ENCODE measurements around the gene MROH2A.
"Not testable (repeated sequence)": the region's sequence is repeated elsewhere in the genome, so short reads cannot be mapped to it uniquely, and the experiment has no call there.

The MROH2A gene, protein sequence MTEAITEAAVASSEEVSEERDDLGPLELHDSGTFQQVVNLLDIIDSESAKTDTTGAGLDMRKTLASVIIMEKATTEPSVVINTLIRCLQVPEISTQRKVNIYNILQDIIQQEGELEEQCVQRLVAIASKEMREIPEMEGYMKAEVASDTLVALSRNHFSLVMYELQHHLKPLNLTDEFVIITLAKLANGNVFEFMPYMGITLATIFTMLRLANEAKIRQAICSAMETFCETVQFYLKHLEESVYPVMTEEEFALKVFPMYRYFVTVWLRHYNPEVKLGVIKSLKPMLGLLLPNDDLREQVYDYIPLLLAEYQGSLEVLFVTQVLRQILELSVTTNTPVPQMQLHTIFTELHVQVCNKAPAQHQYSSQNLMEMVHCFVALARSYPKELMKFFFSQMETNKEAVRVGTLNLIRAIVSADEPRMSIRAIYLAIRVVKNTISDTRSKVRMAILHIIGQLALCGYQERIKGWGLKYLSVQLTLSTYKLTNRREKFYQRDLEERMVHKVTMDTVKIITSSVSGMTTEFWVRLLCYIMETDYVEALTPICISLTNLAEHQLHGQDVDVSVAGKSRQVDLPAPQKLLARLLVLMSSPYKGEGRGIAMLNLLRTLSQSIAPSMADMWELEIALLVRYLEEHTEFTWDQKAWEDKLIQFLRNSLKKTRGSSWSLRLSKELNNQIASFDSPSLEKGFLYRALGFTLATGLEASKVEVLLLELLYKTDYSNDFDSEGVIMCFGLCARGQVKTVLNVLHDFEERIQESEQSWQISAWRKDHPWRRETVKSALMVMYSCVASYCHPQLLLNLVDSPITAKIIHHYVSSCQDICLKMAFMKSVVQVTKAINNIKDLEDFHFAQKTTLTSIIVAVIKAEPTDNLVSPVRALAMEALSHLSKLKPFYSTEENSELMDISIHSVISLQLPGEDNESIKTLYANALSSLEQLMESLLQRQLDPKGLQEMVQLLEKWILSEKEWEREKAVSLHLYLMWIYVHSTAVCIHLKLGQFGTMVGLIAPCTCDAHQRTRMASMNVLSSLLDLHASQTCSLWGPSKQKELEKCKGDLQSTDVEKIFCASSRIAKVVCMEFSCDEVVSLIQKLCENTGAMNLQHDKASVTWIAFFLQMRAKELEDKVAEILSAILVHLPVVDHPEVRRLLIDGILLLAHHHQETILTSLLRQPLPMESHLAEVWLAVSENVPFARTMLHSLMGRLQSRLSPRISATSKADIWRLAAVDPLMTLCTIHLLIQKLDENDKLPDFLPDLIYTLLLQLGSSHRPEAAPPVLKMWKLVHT (N-terminal part only)

DNA sequence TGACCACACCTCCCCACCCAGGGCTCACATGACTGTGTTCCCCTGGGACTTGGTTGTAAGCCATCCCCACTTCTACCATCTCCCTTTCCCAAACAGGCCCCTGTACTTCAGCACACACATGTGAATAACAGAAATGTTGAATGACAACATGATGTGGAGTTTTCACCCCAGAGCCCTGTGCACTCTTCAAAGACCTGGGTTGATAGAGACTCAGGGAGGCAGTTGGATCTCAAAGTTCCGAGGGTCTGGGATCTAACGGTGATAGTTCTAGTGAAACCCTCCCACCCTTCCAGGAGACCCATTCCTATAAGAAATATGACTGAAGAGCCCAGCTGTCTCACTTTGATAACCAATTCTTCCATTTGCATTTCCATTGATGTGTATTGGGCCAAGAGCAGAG lies at the start of gene MROH2A:
Gene MROH2A (plus strand): TSS at position 301 of the 400 bp plus-strand sequence. CDS start 1,029 bp downstream, outside the sequence.
- no peak for DNase-seq (ENCODE audit: low spot score in 2 of 2)
- no peaks in the 10 kb centered on the region for H3K4me1 ChIP-seq
- H3K4me3 ChIP-seq, result no peak within 1 kb of the TSS
- no peaks in the 10 kb centered on the region for H3K9me3 ChIP-seq
- no peaks in the 10 kb centered on the region for H3K36me3 ChIP-seq (replicated peaks)
- peaks cover 5% of the 10 kb centered on the region for H3K27me3 ChIP-seq (ENCODE audit: low read depth)
- in situ Hi-C loops (cut with MboI; ENCODE audit: low sequenced_read_pairs), result no loop called here

DNA sequence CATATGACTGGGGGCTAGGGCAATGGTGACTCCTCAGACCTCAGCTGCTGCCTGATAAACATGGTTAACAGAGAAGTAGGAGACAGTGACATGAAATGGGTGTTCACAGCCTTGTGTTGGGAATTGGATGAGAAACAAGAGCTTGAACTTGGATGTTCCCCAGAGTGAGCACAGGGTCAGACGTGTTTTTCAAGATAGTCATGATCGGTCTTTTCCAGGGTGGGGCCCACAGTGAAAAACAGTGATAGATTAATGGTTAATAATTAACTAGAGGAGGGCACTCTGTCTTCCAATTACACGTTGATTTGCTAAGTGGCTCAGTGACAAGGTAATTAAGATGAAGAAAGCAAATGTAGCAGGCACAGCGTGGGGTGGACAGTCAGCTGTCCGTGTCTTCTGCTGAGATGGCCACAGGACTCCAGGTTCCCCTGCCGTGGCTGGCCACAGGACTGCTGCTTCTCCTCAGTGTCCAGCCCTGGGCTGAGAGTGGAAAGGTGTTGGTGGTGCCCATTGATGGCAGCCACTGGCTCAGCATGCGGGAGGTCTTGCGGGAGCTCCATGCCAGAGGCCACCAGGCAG lies 49.3 kb upstream of the MROH2A start, which contains the start of gene UGT1A3:
Gene UGT1A3 (plus strand): TSS at position 320 of the 579 bp plus-strand sequence. CDS start 85 bp downstream, at position 405.
- DNase-seq (ENCODE audit: low spot score in 2 of 2), result no peak
- Histone ChIP-seq H3K36me3 (replicated peaks) (no peaks in the 10 kb centered on the region), H3K4me1 (no peaks in the 10 kb centered on the region), H3K27me3 (ENCODE audit: low read depth) (no peaks in the 10 kb centered on the region), H3K9me3 (no peaks in the 10 kb centered on the region), H3K4me3 (no peak within 1 kb of the TSS)
- in situ Hi-C loops (cut with MboI; ENCODE audit: low sequenced_read_pairs), result no loop called here

DNA sequence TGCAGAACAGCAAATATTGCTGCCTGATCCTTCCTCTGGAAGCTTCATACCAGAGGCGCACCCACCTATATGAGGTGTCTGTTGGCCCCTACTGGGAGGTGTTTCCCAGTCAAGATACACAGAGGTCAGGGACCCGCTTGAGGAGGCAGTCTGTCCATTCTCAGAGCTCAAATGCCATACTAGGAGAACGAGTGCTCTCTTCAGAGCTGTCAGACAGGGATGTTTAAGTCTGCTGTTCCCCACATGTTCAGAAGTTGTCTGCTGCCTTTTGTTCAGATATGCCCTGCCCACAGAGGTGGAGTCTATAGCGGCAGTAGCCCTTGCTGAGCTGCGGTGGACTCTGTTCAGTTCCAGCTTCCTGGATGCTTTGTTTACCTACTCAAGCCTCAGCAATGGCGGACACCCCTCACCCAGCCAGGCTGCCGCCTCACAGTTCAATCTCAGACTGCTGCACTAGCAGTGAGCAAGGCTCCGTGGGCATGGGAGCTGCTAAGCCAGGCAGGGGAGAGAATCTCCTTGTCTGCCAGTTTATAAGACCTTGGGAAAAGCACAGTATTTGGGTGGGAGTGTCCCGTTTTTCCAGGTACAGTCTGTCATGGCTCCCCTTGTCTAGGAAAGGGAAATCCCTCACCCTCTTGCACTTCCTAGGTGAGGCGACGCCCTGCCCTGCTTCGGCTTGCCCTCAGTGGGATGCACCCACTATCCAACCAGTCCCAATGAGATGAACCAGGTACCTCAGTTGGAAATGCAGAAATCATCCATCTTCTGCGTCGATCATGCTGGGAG lies 41.1 kb upstream of the MROH2A start:
- H3K4me3 ChIP-seq; H3K9me3 ChIP-seq; DNase-seq (ENCODE audit: low spot score in 2 of 2); in situ Hi-C loops (cut with MboI; ENCODE audit: low sequenced_read_pairs); H3K27me3 ChIP-seq (ENCODE audit: low read depth); H3K36me3 ChIP-seq (replicated peaks); H3K4me1 ChIP-seq: not testable (repeated sequence)

DNA sequence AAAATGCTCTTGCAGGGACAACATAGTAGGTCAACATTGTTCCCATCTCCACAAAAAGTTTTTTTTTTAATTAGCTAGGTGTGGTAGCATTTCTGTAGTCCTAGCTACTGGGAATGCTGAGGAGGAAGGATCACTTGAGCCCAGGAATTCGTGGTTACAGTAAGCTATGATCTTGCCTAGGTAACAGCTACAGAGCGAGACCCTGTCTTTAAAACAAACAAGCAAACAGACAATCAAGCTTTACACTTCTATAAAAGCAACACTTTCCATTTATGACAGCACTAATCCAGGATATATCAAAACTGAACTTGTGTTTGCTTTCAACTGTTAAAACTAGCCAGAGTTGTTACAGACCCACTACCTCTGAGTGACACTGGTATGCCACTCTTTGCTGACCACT lies 37.3 kb upstream of the MROH2A start:
- Histone ChIP-seq H3K4me3 (no peak overlapping the region), H3K4me1 (no peaks in the 10 kb centered on the region), H3K27me3 (ENCODE audit: low read depth) (no peaks in the 10 kb centered on the region), H3K36me3 (replicated peaks) (no peaks in the 10 kb centered on the region), H3K9me3 (no peaks in the 10 kb centered on the region)
- DNase-seq (ENCODE audit: low spot score in 2 of 2), result no peak
- in situ Hi-C loops (cut with MboI; ENCODE audit: low sequenced_read_pairs), result no loop called here

DNA sequence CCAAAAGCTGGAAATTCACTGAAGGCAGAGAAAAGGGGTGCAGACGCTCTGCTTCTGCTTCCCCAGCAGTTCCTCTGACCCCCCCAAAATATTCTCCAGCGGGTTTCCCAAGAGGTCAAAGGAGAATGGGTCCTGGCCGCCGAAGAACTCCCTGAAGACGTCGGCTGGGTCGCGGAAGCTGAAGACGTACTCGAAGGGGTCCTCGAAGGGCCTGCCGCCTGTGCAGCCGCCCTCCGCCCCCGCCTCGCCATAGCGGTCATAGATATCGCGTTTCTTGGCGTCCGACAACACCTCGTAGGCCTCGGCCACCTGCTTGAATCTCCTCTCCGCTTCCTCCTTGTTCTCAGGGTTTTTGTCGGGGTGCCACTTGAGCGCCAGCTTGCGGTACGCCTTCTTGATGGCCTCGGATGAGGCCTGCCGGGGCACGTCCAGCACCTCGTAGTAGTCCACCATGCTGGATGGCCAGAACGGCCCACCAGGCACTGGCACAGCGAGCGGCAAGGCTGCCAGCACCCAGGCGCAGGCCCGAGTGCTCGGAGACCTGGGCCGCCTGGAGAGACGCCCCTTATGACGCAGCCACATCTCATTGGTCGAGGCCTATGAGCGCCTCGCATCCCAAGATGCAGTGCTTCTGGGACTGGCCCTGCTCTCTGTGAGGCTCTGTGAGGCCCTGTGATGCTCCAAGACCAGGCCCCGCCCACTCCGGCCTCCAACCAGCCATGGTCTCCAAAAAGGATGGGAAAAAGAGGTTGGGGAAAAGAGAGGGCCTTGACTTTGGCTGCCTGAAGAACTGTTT lies 34.5 kb upstream of the MROH2A start:
- Histone ChIP-seq H3K4me3 (no peak overlapping the region), H3K4me1 (no peaks in the 10 kb centered on the region), H3K27me3 (ENCODE audit: low read depth) (no peaks in the 10 kb centered on the region), H3K9me3 (no peaks in the 10 kb centered on the region), H3K36me3 (replicated peaks) (no peaks in the 10 kb centered on the region)
- in situ Hi-C loops (cut with MboI; ENCODE audit: low sequenced_read_pairs), result no loop called here
- no peak for DNase-seq (ENCODE audit: low spot score in 2 of 2)

DNA sequence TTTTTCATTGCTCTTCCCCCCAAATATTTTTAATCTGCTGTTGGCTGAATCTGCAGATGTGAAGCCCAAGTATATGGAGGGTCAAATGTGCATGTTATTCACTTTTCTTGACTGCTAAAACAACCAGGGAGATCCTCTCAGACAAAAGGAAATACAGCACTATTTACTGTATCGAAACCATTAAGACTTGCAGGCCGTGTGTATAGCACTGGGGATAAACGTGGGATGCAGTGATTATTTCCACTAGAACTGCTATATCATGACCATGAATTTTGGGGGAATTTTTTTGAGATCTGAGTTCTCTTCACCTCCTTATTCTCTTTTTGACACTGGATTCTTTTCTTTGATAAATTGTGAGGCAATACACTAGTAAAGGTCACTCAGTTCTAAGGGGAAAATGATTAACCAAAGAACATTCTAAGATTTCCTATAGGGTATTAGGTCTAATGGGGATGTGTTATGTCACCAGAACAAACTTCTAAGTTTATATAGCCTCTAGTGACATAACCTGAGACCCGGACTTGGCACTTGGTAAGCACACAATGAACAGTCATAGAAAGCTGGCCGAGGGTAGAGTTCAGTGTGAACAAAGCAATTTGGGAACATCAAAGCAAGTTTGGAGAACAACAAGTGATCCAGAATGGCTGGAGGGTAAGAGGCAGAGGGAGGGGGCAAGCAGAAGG lies 32.9 kb upstream of the MROH2A start:
- Histone ChIP-seq H3K27me3 (ENCODE audit: low read depth) (no peaks in the 10 kb centered on the region), H3K9me3 (no peaks in the 10 kb centered on the region), H3K4me3 (no peak overlapping the region), H3K4me1 (no peaks in the 10 kb centered on the region), H3K36me3 (replicated peaks) (no peaks in the 10 kb centered on the region)
- no peak for DNase-seq (ENCODE audit: low spot score in 2 of 2)
- in situ Hi-C loops (cut with MboI; ENCODE audit: low sequenced_read_pairs), result no loop called here

DNA sequence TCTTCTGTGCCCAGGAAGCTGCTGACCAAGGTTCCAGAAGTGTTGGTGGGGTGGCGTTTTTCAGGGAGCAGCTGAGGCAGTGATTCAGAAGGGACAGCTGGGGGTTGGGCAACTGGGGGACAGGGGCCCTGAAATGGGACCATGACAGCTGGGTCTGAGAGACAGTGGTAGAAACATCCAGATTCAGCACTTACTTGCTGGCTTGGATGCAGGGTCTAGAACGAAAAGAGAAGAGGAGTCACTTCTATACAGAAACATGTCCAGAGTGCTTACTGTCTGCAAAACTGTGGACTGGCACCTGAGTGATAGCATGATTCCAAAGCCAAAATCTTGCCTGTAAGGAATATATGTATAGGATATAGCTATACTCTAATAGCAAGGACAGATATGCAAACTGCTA lies 32.3 kb upstream of the MROH2A start:
- in situ Hi-C loops (cut with MboI; ENCODE audit: low sequenced_read_pairs); H3K4me3 ChIP-seq; H3K4me1 ChIP-seq; H3K36me3 ChIP-seq (replicated peaks); H3K9me3 ChIP-seq; DNase-seq (ENCODE audit: low spot score in 2 of 2); H3K27me3 ChIP-seq (ENCODE audit: low read depth): not testable (repeated sequence)

DNA sequence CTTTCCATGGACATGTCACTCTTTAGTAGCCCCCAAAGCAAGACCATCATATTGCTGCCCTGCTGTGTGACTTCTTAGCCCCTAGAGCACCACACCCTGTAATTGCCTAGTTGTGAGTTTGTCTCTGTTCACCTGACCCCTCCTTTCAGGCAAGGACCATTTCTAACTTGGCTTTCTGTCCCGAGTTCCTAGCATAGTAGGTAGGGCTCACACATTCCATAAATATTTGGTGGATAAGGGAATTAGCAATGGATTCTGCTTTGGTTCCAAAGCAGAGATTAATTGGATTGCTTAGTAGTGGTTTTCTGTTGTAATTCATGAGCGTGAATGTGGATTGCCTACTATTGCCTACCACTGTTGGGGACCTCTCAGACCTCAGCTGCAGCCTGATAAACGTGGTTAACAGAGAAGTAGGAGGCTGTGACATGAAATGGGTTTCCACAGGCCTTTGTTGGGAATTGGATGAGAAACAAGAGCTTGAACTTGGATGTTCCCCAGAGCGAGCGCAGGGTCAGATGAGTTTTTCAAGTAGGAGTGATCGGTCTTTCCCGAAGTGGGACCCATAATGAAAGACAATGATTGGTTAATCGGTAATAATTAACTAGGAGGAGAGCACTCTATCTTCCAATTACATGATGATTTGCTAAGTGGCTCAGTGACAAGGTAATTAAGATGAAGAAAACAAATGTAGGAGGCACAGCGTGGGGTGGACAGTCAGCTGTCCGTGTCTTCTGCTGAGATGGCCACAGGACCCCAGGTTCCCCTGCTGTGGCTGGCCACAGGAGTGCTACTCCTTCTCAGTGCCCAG lies 31.5 kb upstream of the MROH2A start:
- Histone ChIP-seq H3K27me3 (ENCODE audit: low read depth) (no peaks in the 10 kb centered on the region), H3K4me1 (no peaks in the 10 kb centered on the region), H3K36me3 (replicated peaks) (no peaks in the 10 kb centered on the region), H3K9me3 (peaks cover 3% of the 10 kb centered on the region), H3K4me3 (no peak overlapping the region)
- in situ Hi-C loops (cut with MboI; ENCODE audit: low sequenced_read_pairs), result no loop called here
- DNase-seq (ENCODE audit: low spot score in 2 of 2), result no peak

DNA sequence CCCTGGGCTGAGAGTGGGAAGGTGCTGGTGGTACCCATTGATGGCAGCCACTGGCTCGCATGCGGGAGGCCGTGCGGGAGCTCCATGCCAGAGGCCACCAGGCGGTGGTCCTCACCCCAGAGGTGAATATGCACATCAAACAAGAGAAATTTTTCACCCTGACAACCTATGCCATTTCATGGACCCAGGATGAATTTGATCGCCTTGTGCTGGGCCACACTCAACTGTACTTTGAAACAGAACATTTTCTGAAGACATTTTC lies 30.9 kb upstream of the MROH2A start:
- Histone ChIP-seq H3K27me3 (ENCODE audit: low read depth) (no peaks in the 10 kb centered on the region), H3K36me3 (replicated peaks) (no peaks in the 10 kb centered on the region), H3K4me3 (no peak overlapping the region), H3K4me1 (no peaks in the 10 kb centered on the region), H3K9me3 (peaks cover 3% of the 10 kb centered on the region)
- in situ Hi-C loops (cut with MboI; ENCODE audit: low sequenced_read_pairs), result no loop called here
- DNase-seq (ENCODE audit: low spot score in 2 of 2), result no peak

DNA sequence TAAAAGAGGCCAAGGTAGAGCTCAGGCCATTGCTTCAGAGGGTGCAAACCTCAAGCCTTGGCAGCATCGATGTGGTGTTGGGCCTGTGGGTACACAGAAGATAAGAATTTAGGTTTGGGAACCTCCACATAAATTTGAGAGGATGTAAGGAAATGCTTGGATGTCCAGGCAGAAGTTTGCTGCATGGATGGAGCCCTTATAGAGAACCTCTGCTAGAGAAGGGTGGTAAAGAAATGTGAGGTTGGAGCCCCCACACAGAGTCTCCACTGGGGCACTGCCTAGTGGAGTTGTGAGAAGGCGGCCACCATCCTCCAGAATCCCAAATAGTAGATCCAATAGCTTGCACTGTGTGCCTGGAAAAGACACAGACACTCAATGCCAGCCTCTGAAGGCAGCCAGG lies 27.4 kb upstream of the MROH2A start:
- H3K4me1 ChIP-seq; DNase-seq (ENCODE audit: low spot score in 2 of 2); H3K9me3 ChIP-seq; H3K36me3 ChIP-seq (replicated peaks); H3K27me3 ChIP-seq (ENCODE audit: low read depth); H3K4me3 ChIP-seq; in situ Hi-C loops (cut with MboI; ENCODE audit: low sequenced_read_pairs): not testable (repeated sequence)

DNA sequence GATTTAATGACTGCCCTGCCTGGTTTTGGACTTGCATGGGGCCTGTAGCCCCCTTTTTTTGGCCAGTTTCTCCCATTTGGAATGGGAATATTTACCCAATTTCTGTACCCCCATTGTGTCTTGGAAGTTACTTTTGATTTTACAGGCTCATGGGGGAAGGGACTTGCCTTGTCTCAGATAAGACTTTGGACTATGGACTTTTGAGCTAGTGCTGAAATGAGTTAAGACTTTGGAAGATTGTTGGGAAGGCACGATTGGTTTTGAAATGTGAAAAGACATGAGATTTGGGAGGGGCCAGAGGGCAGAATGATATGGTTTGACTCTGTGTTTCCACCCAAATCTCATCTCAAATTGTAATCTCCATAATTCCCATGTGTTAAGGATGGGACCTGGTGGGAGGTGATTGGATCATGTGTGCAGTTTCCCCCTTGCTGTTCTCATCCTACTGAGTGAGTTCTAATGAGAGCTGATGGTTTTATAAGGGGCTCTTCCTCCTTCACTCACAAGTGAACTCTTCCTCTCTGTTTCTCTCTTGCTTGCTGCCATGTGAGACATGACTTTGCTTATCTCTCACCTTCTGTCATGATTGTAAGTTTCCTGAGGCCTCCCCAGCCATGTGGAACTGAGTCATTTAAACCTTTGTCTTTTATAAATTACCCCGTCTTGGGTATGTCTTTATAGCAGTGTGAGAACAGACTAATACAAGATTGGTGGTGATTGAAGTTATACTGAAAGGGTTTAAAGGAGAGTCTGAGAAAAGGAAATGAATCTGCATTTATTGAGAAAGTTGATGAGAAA lies 26.7 kb upstream of the MROH2A start:
- DNase-seq (ENCODE audit: low spot score in 2 of 2); H3K27me3 ChIP-seq (ENCODE audit: low read depth); H3K36me3 ChIP-seq (replicated peaks); H3K9me3 ChIP-seq; H3K4me1 ChIP-seq; H3K4me3 ChIP-seq; in situ Hi-C loops (cut with MboI; ENCODE audit: low sequenced_read_pairs): not testable (repeated sequence)

Measured in HAP-1 (cell line).